ENCODE data around the gene FAM83D.
A peak's percentile ranks its signal among the peaks of the same experiment; 100 is the strongest.

GRCh38 chr20:38894091-38894847 lies 31.9 kb upstream of the FAM83D start:
- TF ChIP-seq, protein P1, sequence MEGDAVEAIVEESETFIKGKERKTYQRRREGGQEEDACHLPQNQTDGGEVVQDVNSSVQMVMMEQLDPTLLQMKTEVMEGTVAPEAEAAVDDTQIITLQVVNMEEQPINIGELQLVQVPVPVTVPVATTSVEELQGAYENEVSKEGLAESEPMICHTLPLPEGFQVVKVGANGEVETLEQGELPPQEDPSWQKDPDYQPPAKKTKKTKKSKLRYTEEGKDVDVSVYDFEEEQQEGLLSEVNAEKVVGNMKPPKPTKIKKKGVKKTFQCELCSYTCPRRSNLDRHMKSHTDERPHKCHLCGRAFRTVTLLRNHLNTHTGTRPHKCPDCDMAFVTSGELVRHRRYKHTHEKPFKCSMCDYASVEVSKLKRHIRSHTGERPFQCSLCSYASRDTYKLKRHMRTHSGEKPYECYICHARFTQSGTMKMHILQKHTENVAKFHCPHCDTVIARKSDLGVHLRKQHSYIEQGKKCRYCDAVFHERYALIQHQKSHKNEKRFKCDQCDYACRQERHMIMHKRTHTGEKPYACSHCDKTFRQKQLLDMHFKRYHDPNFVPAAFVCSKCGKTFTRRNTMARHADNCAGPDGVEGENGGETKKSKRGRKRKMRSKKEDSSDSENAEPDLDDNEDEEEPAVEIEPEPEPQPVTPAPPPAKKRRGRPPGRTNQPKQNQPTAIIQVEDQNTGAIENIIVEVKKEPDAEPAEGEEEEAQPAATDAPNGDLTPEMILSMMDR (IDR thresholded peaks at IDR 0.05): peak in 3 of 12 donors; percentile 13 to 34 (median 28)
- no peak for TF ChIP-seq POLR2A (IDR thresholded peaks at IDR 0.05)

All from heart left ventricle (tissue), 13 donors.